ENCODE data around the gene FA2H.
"Not testable (repeated sequence)": the region's sequence is repeated elsewhere in the genome, so short reads cannot be mapped to it uniquely, and the experiment has no call there.

FA2H gene

DNA sequence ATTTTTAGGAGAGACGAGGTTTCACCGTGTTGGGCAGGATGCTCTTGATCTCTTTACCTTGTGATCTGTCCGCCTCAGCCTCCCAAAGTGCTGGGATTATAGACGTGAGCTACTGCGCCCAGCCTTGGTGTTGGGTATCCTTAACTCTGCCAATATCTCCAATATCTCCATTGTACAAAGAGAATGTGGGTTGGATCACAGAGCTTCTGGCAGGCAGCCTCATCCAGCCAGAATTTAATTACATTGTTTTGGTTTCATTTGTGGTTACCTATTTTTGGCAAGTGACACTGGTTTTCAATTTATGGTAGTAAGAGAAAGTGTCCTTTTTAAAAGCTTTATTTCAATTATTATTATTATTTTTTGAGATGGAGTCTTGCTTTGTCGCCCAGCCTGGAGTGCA is 93.9 kb downstream of the FA2H start:
- DNase-seq = no peak

DNA sequence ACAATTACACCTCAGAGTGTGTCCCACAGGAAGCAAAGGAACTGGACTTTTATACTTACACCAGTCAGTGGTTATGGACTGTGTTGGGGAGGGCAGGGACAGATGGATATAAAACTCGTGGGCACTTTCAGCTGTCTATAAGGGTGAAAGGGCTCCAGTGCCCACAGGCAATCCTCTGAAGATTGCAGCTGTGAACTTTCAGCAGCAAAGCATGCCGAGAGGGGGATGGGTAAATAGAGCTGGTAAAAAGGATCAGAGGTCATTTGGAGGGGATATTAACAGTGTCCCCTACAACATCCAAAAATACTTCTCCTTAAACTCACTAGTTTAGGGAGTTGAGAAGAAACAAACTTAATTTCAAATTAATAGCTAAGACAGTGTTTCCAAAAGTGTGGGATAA is 94.6 kb downstream of the FA2H start:
- no peak for DNase-seq

DNA sequence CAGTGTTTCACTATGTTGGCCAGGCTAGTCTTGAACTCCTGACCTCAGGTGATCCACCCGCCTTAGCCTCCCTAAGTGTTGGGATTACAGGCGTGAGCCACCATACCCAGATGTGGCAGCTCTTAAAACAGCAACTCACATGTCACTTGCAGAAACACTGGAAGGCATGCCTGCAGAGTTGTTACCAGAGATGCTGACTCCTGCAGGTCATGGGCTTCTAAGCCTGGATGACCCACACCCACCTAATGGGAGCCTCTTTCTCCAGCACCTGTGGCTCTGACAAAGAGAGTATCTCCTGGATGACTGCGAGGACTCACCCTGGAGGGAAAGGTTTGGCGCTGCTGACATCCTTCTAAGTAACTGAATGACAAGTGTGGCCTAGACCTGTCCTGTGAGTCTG is 96.8 kb downstream of the FA2H start:
- DNase-seq = no peak

DNA sequence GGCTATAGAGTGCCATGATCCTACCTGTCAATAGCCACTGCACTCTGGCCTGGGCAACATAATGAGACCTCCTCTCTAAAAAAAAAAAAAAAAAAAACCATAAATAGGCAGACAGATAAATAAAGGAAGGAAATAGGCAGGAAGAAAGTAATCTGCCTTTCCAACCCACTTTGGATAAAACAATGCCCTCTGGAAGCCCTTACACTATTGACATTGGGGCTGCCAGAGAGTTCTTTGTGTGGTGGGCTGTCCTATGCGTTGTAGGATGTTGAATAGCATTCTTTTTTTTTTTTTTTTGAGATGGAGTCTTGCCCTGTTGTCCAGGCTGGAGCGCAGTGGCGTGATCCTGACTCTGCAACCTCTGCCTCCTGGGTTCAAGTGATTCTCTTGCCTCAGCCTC is 100.7 kb downstream of the FA2H start:
- no peak for DNase-seq

DNA sequence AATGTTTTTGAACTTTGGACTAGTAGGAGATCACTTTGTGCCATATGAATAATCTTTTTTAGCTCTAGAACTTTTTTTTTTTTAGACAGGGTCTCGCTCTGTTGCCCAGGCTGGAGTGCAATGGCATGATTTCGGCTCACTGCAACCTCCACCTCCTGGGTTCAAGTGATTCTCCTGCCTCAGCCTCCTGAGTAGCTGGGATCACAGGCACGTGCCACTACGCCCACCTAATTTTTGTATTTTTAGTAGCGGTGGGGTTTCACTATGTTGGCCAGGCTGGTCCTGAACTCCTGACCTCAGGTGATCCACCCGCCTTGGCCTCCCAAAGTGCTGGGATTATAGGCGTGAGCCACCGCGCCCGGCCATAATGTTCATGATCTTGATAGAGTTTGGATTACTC is 105.7 kb downstream of the FA2H start:
- DNase-seq = not testable (repeated sequence)

DNA sequence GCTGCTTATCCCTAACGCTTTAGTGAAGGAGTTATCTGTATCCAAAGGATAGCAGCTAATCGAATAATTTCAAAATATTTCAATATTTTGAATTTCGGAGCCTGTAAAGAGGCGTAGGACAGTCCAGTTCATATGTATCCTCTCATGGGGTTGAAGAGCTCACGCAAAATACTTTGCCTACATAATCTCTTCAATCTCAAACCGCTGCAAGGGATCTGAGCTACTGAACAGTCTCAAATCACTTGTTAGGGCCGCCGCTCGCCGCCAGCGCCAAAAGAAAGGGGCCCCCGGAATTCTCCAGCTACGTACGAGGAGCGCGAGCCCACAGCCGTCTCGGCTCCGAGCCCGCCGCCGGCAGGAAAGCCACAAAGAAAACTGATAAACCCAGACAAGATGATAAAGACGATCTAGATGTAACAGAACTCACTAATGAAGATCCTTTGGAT is 107.3 kb downstream of the FA2H start:
- peak; percentile 70 for DNase-seq

DNA sequence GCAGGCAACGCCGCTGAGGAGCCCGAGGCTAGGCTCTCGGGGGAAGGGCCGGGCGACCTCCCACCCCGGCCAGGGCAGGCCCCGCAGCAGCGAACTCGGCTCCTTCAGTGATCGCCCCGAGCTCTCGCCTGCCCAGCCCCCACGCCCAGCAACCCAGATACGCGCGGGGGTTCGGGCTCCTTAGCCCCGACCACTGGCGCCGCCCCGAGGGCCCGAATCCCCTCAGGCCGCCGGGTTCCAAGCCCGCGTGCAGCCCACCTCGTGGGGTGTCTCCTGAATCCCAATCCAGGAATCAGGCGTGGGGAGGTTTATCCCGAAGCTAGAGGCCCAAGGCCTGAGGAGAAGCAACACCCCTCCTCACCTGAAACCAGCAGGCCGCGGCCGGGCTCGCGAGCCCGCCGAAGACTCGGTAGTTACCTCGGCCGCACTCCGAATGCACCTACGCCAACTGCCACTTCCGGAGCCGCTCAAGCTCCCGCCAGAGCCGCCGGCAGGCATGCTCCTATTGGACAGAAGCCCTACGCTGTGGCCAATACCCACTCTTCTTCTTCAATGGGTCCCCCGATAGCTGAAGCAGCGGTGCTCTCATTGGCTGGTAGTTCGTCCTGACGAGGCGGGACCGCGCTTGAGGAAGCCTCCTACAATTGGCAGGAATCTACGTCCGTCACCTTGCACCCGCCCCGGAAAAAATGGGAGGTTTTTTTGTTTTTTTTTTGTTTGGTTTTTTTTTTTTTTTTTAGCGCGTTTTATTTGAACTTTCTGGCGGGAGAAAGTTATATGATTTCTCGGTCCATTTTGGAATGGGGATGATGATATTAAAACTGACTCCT is 108.0 kb downstream of the FA2H start, which contains the start of gene RFWD3:
TSS of gene RFWD3 (minus strand) at position 453 of the 830 bp plus-strand sequence. CDS start 5,428 bp downstream, outside the sequence.
- peak; percentile 86 for DNase-seq

DNA sequence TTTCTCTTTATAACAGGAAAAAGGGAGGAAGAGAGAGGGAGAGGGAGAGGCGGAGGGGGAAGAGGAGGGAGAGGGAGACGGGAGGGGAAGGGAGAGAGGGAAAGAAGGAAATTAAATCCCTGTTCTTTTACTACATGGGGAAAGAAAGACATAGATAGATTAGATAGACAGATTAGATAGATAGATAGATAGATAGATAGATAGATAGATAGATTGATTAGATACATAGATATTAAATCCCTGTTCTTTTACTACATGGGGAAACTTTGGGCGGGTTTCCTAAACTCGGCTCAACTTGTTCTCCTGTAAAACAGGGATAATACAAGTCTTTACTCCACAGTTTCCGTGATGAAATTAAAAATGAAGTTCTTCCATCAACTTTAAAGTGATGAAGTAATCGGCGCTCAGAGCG is 108.6 kb downstream of the FA2H start:
- DNase-seq = no peak

Measured in right kidney (tissue), 1 donor.